OCI-LY3 (cell line): ENCODE data around the gene ENGASE.

Experiments used
- H2AFZ ChIP-seq: fragments of 200-600, 300-600 bp; shearing (Covaris generic); 2 replicates; pipeline ENCODE4 v1.6.0; 2014; ENCODE audit warnings: antibody characterized with exemption, low read depth, low read length
- H3K27ac ChIP-seq: fragments of 200-600, 300-600 bp; sonication (generic); 2 replicates; pipeline ENCODE4 v1.5.1; 2014; ENCODE audit warnings: mild to moderate bottlenecking, low read length, moderate library complexity, mixed read lengths
- H3K27me3 ChIP-seq: fragments of 200-600, 300-600 bp; sonication (generic); 2 replicates; pipeline ENCODE4 v1.6.1; 2014; ENCODE audit warnings: low read depth, low read length, mixed read lengths
- H3K36me3 ChIP-seq: fragments of 200-600, 300-600 bp; sonication (generic); replicated peaks from 2 replicates; pipeline ENCODE3; 2014; ENCODE audit warnings: low read depth, low read length, mixed read lengths
- H3K4me1 ChIP-seq: fragments of 300-600, 200-600 bp; sonication (generic); 2 replicates; pipeline ENCODE4 v1.6.1; 2014; ENCODE audit warnings: low read length, mixed read lengths
- H3K4me2 ChIP-seq: fragments of 200-600, 300-600 bp; sonication (generic); 2 replicates; pipeline ENCODE4 v1.6.1; 2014; ENCODE audit warnings: low read length, mixed read lengths
- H3K4me3 ChIP-seq: fragments of 300-600, 200-600 bp; sonication (generic); 2 replicates; pipeline ENCODE4 v1.5.1; 2014; ENCODE audit warnings: antibody characterized with exemption, mild to moderate bottlenecking, low read length, moderate library complexity
- H3K79me2 ChIP-seq: fragments of 300-600, 200-600 bp; shearing (Covaris generic); 2 replicates; pipeline ENCODE4 v1.6.1; 2014; ENCODE audit warnings: mild to moderate bottlenecking, low read length, mixed read lengths
- H3K9ac ChIP-seq: fragments of 300-600, 200-600 bp; shearing (Covaris generic); 2 replicates; pipeline ENCODE4 v1.6.0; 2014; ENCODE audit warnings: mild to moderate bottlenecking, low read length, moderate library complexity
- H3K9me3 ChIP-seq: fragments of 200-600, 300-600 bp; shearing (Covaris generic); 2 replicates; pipeline ENCODE4 v1.6.1; 2014; ENCODE audit warnings: low read length, mixed read lengths; ENCODE audit not compliant: insufficient read depth
- H4K20me1 ChIP-seq: fragments of 200-600, 300-600 bp; sonication (generic); 2 replicates; pipeline ENCODE4 v1.6.1; 2016; ENCODE audit warnings: low read length, mixed read lengths; ENCODE audit not compliant: insufficient read depth
- CTCF ChIP-seq: fragments of 200-600, 300-600 bp; sonication (generic); IDR thresholded peaks from 2 replicates; pipeline ENCODE4 v1.5.1; 2014; ENCODE audit warnings: antibody characterized with exemption, low read length, low read depth
- EZH2phosphoT487 ChIP-seq: fragments of 200-600 bp; shearing (Covaris generic); IDR thresholded peaks from 2 replicates; pipeline ENCODE4 v1.6.1; 2018; ENCODE audit warnings: antibody characterized with exemption, mixed run types, low read depth

ENGASE gene

GRCh38 chr17:79082311-79083190 lies 7.9 kb downstream of the ENGASE start:
- no peaks in the 10 kb centered on the region for H3K27me3 ChIP-seq
- no peaks in the 10 kb centered on the region for H3K4me1 ChIP-seq
- H3K9me3 ChIP-seq, result no peaks in the 10 kb centered on the region
- no peak overlapping the region for H3K9ac ChIP-seq
- no peaks in the 10 kb centered on the region for H4K20me1 ChIP-seq
- H3K27ac ChIP-seq, result no peak overlapping the region
- H2AFZ ChIP-seq, result no peak overlapping the region
- H3K4me2 ChIP-seq, result no peak overlapping the region
- no peaks in the 10 kb centered on the region for H3K79me2 ChIP-seq
- no peak overlapping the region for H3K4me3 ChIP-seq
- TF ChIP-seq EZH2phosphoT487, result no peak
- peak; percentile 74 for TF ChIP-seq CTCF
- H3K36me3 ChIP-seq, result no peaks in the 10 kb centered on the region

- Histone ChIP-seq H3K27ac (no peak overlapping the region), H3K4me3 (no peak overlapping the region), H3K9ac (no peak overlapping the region), H3K4me1 (no peaks in the 10 kb centered on the region), H3K36me3 (no peaks in the 10 kb centered on the region), H3K79me2 (no peaks in the 10 kb centered on the region), H3K9me3 (no peaks in the 10 kb centered on the region), H3K27me3 (no peaks in the 10 kb centered on the region), H2AFZ (no peak overlapping the region), H4K20me1 (no peaks in the 10 kb centered on the region), H3K4me2 (no peak overlapping the region)
- no peak for TF ChIP-seq EZH2phosphoT487
Observed at GRCh38 chr17:79083191-79083971, 8.8 kb downstream of the ENGASE start.

GRCh38 chr17:79084291-79085153 lies 9.9 kb downstream of the ENGASE start:
- no peaks in the 10 kb centered on the region for H3K9me3 ChIP-seq
- H3K4me2 ChIP-seq, result no peak overlapping the region
- no peak overlapping the region for H3K4me3 ChIP-seq
- H3K27ac ChIP-seq, result no peak overlapping the region
- H3K79me2 ChIP-seq, result no peaks in the 10 kb centered on the region
- H2AFZ ChIP-seq, result no peak overlapping the region
- H3K36me3 ChIP-seq, result no peaks in the 10 kb centered on the region
- H3K27me3 ChIP-seq, result no peaks in the 10 kb centered on the region
- TF ChIP-seq CTCF, result no peak
- H3K9ac ChIP-seq, result no peak overlapping the region
- H4K20me1 ChIP-seq, result no peaks in the 10 kb centered on the region
- no peaks in the 10 kb centered on the region for H3K4me1 ChIP-seq

- Histone ChIP-seq H3K79me2 (no peaks in the 10 kb centered on the region), H4K20me1 (no peaks in the 10 kb centered on the region), H3K9ac (no peak overlapping the region), H2AFZ (no peak overlapping the region), H3K27ac (no peak overlapping the region), H3K9me3 (no peaks in the 10 kb centered on the region), H3K4me2 (no peak overlapping the region), H3K4me1 (no peaks in the 10 kb centered on the region), H3K36me3 (no peaks in the 10 kb centered on the region), H3K4me3 (no peak overlapping the region), H3K27me3 (no peaks in the 10 kb centered on the region)
- TF ChIP-seq EZH2phosphoT487, result no peak
- TF ChIP-seq CTCF, result no peak
Observed at GRCh38 chr17:79085154-79085920, 10.7 kb downstream of the ENGASE start.
